IPS-11a (cell line): ENCODE results near the gene TSKS.
A peak's percentile ranks its signal among the peaks of the same experiment; 100 is the strongest.

Source experiments
- H3K4me3 ChIP-seq: one replicate; pipeline ENCODE4 v1.5.1; 2013; ENCODE audit warnings: low read depth, low read length, control low read depth

TSKS gene

GRCh38 chr19:49767967-49768581 lies 5.0 kb upstream of the TSKS start:
- peak overlapping the region; percentile 52 for H3K4me3 ChIP-seq

GRCh38 chr19:49767381-49767780 lies 4.3 kb upstream of the TSKS start:
- peak overlapping the region; percentile 52 for H3K4me3 ChIP-seq

GRCh38 chr19:49766930-49767299 lies 3.8 kb upstream of the TSKS start, which contains the start of gene AP2A1:
AP2A1 (plus strand) TSS chr19:49767001; CDS start chr19:49767134, 133 bp downstream.
- H3K4me3 ChIP-seq = peak within 1 kb of the TSS; percentile 52

GRCh38 chr19:49766007-49766929 lies 3.2 kb upstream of the TSKS start:
- H3K4me3 ChIP-seq = peak overlapping the region; percentile 43

- no peak overlapping the region for H3K4me3 ChIP-seq
Observed at GRCh38 chr19:49764341-49764740, 1.2 kb upstream of the TSKS start.

GRCh38 chr19:49761625-49762311 lies 1.3 kb downstream of the TSKS start:
- H3K4me3 ChIP-seq = no peak overlapping the region

GRCh38 chr19:49761249-49761624 lies 1.9 kb downstream of the TSKS start:
- H3K4me3 ChIP-seq = no peak overlapping the region

GRCh38 chr19:49758292-49758691 lies 4.8 kb downstream of the TSKS start:
- no peak overlapping the region for H3K4me3 ChIP-seq

GRCh38 chr19:49755956-49756355 lies 7.2 kb downstream of the TSKS start:
- H3K4me3 ChIP-seq = no peak overlapping the region

- no peak overlapping the region for H3K4me3 ChIP-seq
Observed at GRCh38 chr19:49752701-49753100, 10.4 kb downstream of the TSKS start.

- no peak overlapping the region for H3K4me3 ChIP-seq
Observed at GRCh38 chr19:49749771-49750170, 13.3 kb downstream of the TSKS start.

- H3K4me3 ChIP-seq = no peak overlapping the region
Observed at GRCh38 chr19:49749055-49749716, 13.9 kb downstream of the TSKS start.

GRCh38 chr19:49746206-49746958 lies 16.7 kb downstream of the TSKS start:
- H3K4me3 ChIP-seq = no peak overlapping the region

GRCh38 chr19:49744946-49745381 lies 18.1 kb downstream of the TSKS start:
- H3K4me3 ChIP-seq = no peak overlapping the region

GRCh38 chr19:49741210-49741844 lies 21.8 kb downstream of the TSKS start:
- no peak overlapping the region for H3K4me3 ChIP-seq

- no peak overlapping the region for H3K4me3 ChIP-seq
Observed at GRCh38 chr19:49739933-49740332, 23.2 kb downstream of the TSKS start.

GRCh38 chr19:49739098-49739497 lies 24.0 kb downstream of the TSKS start:
- no peak overlapping the region for H3K4me3 ChIP-seq

GRCh38 chr19:49738268-49738667 lies 24.8 kb downstream of the TSKS start:
- no peak overlapping the region for H3K4me3 ChIP-seq

GRCh38 chr19:49730166-49730565 lies 32.9 kb downstream of the TSKS start:
- H3K4me3 ChIP-seq = no peak overlapping the region
